Activated T-cell treated with anti-CD3 and anti-CD28 coated beads, Interleukin-2, amount 50 U/mL, for 24 hours (primary cell): ENCODE results near the gene RIOK1.

ENCODE experiments used
- DNase-seq: peaks from one replicate; pipeline ENCODE4 v3.0.0-alpha.2; 2020
- H3K27ac Mint-ChIP-seq: 2 replicates; pipeline ENCODE4 v1.8.0; 2020; ENCODE audit warnings: mild to moderate bottlenecking, mixed read lengths
- H3K27me3 Mint-ChIP-seq: 2 replicates; pipeline ENCODE4 v1.8.0; 2020; ENCODE audit warnings: mixed read lengths
- H3K36me3 Mint-ChIP-seq: 2 replicates; pipeline ENCODE4 v1.8.0; 2020; ENCODE audit warnings: low read depth, mixed read lengths
- H3K4me1 Mint-ChIP-seq: 2 replicates; pipeline ENCODE4 v1.8.0; 2020; ENCODE audit warnings: low read depth, mixed read lengths
- H3K4me3 Mint-ChIP-seq: 2 replicates; pipeline ENCODE4 v1.8.0; 2020; ENCODE audit warnings: mild to moderate bottlenecking, moderate library complexity, mixed read lengths
- H3K9me3 Mint-ChIP-seq: 2 replicates; pipeline ENCODE4 v1.8.0; 2020; ENCODE audit warnings: mixed read lengths

The RIOK1 gene

GRCh38 chr6:7421066-7421465 is 31.5 kb downstream of the RIOK1 start:
- Mint-ChIP-seq H3K27me3 (no peaks in the 10 kb centered on the region), H3K27ac (no peak overlapping the region), H3K4me1 (no peaks in the 10 kb centered on the region), H3K9me3 (no peaks in the 10 kb centered on the region), H3K4me3 (no peak overlapping the region), H3K36me3 (peaks cover 45% of the 10 kb centered on the region)
- DNase-seq: no peak

GRCh38 chr6:7424058-7424457 is 34.5 kb downstream of the RIOK1 start:
- no peaks in the 10 kb centered on the region for H3K4me1 Mint-ChIP-seq
- H3K36me3 Mint-ChIP-seq: peaks cover 20% of the 10 kb centered on the region
- no peak for DNase-seq
- H3K27me3 Mint-ChIP-seq: no peaks in the 10 kb centered on the region
- H3K4me3 Mint-ChIP-seq: no peak overlapping the region
- no peaks in the 10 kb centered on the region for H3K9me3 Mint-ChIP-seq
- H3K27ac Mint-ChIP-seq: no peak overlapping the region

GRCh38 chr6:7424967-7425807 is 35.6 kb downstream of the RIOK1 start:
- H3K9me3 Mint-ChIP-seq: no peaks in the 10 kb centered on the region
- H3K36me3 Mint-ChIP-seq: peaks cover 9% of the 10 kb centered on the region
- H3K27me3 Mint-ChIP-seq: no peaks in the 10 kb centered on the region
- DNase-seq: no peak
- no peak overlapping the region for H3K4me3 Mint-ChIP-seq
- no peak overlapping the region for H3K27ac Mint-ChIP-seq
- H3K4me1 Mint-ChIP-seq: no peaks in the 10 kb centered on the region

GRCh38 chr6:7425808-7426190 is 36.2 kb downstream of the RIOK1 start:
- DNase-seq: no peak
- Mint-ChIP-seq H3K27me3 (no peaks in the 10 kb centered on the region), H3K4me1 (no peaks in the 10 kb centered on the region), H3K4me3 (no peak overlapping the region), H3K9me3 (no peaks in the 10 kb centered on the region), H3K36me3 (peaks cover 4% of the 10 kb centered on the region), H3K27ac (no peak overlapping the region)

GRCh38 chr6:7426447-7427169 is 37.0 kb downstream of the RIOK1 start:
- no peaks in the 10 kb centered on the region for H3K36me3 Mint-ChIP-seq
- no peaks in the 10 kb centered on the region for H3K4me1 Mint-ChIP-seq
- no peak overlapping the region for H3K27ac Mint-ChIP-seq
- no peaks in the 10 kb centered on the region for H3K9me3 Mint-ChIP-seq
- no peak for DNase-seq
- H3K27me3 Mint-ChIP-seq: peaks cover 6% of the 10 kb centered on the region
- H3K4me3 Mint-ChIP-seq: no peak overlapping the region

GRCh38 chr6:7431313-7431673 is 41.7 kb downstream of the RIOK1 start:
- Mint-ChIP-seq H3K4me1 (no peaks in the 10 kb centered on the region), H3K27me3 (peaks cover 6% of the 10 kb centered on the region), H3K9me3 (peaks cover 4% of the 10 kb centered on the region), H3K4me3 (no peak overlapping the region), H3K27ac (no peak overlapping the region), H3K36me3 (no peaks in the 10 kb centered on the region)
- DNase-seq: no peak

- Mint-ChIP-seq H3K27ac (no peak overlapping the region), H3K36me3 (no peaks in the 10 kb centered on the region), H3K9me3 (peaks cover 4% of the 10 kb centered on the region), H3K4me3 (no peak overlapping the region), H3K4me1 (no peaks in the 10 kb centered on the region), H3K27me3 (peaks cover 6% of the 10 kb centered on the region)
- no peak for DNase-seq
Measured at GRCh38 chr6:7431674-7432390, 42.2 kb downstream of the RIOK1 start.

- Mint-ChIP-seq H3K27ac (no peak overlapping the region), H3K36me3 (no peaks in the 10 kb centered on the region), H3K27me3 (peaks cover 6% of the 10 kb centered on the region), H3K4me3 (no peak overlapping the region), H3K9me3 (peaks cover 4% of the 10 kb centered on the region), H3K4me1 (no peaks in the 10 kb centered on the region)
- DNase-seq: no peak
Measured at GRCh38 chr6:7432391-7433120, 42.9 kb downstream of the RIOK1 start.

GRCh38 chr6:7433121-7433617 is 43.6 kb downstream of the RIOK1 start:
- H3K27ac Mint-ChIP-seq: no peak overlapping the region
- H3K4me3 Mint-ChIP-seq: no peak overlapping the region

GRCh38 chr6:7434672-7435071 is 45.1 kb downstream of the RIOK1 start:
- Mint-ChIP-seq H3K36me3 (no peaks in the 10 kb centered on the region), H3K4me3 (no peak overlapping the region), H3K27me3 (peaks cover 6% of the 10 kb centered on the region), H3K27ac (no peak overlapping the region), H3K4me1 (peaks cover 6% of the 10 kb centered on the region), H3K9me3 (peaks cover 4% of the 10 kb centered on the region)
- no peak for DNase-seq

More at GRCh38 chr6:7433121-7433617, 43.6 kb downstream of the RIOK1 start:
- Mint-ChIP-seq H3K9me3 (peaks cover 4% of the 10 kb centered on the region), H3K36me3 (no peaks in the 10 kb centered on the region), H3K4me1 (no peaks in the 10 kb centered on the region), H3K27me3 (peaks cover 6% of the 10 kb centered on the region)
- DNase-seq: no peak

GRCh38 chr6:7438011-7438410 is 48.4 kb downstream of the RIOK1 start:
- H3K27me3 Mint-ChIP-seq: no peaks in the 10 kb centered on the region
- H3K27ac Mint-ChIP-seq: no peak overlapping the region
- no peak for DNase-seq
- no peaks in the 10 kb centered on the region for H3K36me3 Mint-ChIP-seq
- H3K4me3 Mint-ChIP-seq: no peak overlapping the region
- H3K4me1 Mint-ChIP-seq: peaks cover 11% of the 10 kb centered on the region
- H3K9me3 Mint-ChIP-seq: peaks cover 4% of the 10 kb centered on the region

- H3K27ac Mint-ChIP-seq: no peak overlapping the region
- no peaks in the 10 kb centered on the region for H3K27me3 Mint-ChIP-seq
- H3K4me3 Mint-ChIP-seq: no peak overlapping the region
- no peaks in the 10 kb centered on the region for H3K36me3 Mint-ChIP-seq
- H3K4me1 Mint-ChIP-seq: peaks cover 11% of the 10 kb centered on the region
- DNase-seq: no peak
- H3K9me3 Mint-ChIP-seq: peaks cover 4% of the 10 kb centered on the region
Measured at GRCh38 chr6:7439228-7439627, 49.6 kb downstream of the RIOK1 start.

- Mint-ChIP-seq H3K36me3 (no peaks in the 10 kb centered on the region), H3K9me3 (peaks cover 4% of the 10 kb centered on the region), H3K4me1 (peaks cover 11% of the 10 kb centered on the region), H3K4me3 (no peak overlapping the region), H3K27me3 (peaks cover 7% of the 10 kb centered on the region), H3K27ac (no peak overlapping the region)
- no peak for DNase-seq
Measured at GRCh38 chr6:7440476-7440875, 50.9 kb downstream of the RIOK1 start.
